ENCODE measurements around the gene SORCS1. TPM values are rescaled to one million over a fixed set of nuclear protein-coding genes. Genes with fewer than 3 reads are reported as not detected.

The SORCS1 gene
- total and polyA plus RNA-seq, 4 experiments from 2014 or later, result not detected

DNA sequence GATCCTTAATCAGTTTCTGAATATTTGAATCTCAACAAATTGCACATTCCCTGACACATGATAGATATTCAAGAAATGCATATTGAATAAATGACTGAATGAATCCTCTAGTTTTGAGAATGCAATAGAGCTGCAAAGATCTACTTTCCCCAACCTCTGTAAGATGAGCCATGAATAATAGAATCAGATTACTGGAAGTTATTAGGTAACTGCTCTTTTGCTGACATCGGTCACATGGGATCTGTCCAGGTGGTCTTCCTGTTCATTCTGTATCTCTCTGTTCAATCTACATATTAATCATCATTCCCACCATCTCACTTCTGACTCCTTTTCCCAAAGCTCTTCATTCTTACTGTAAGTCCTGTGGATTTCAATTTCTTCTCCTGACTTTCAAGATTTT lies 638.7 kb downstream of the SORCS1 start:
- no peaks in the 10 kb centered on the region for H3K9me3 ChIP-seq (ENCODE audit: control insufficient read depth in 1 of 2, low read length in 2 of 2)
- no peaks in the 10 kb centered on the region for H3K27me3 ChIP-seq (ENCODE audit: insufficient read depth, low read length)
- CTCF ChIA-PET (ENCODE audit: partially characterized antibody), result no interaction called here
- H3K27ac Mint-ChIP-seq, result no peak overlapping the region
- H3K4me3 Mint-ChIP-seq, result no peak overlapping the region
- no peak for DNase-seq
- H3K36me3 Mint-ChIP-seq, result no peaks in the 10 kb centered on the region
- no peak overlapping the region for H3K27ac ChIP-seq (ENCODE audit: low read depth, low read length)
- H3K4me1 Mint-ChIP-seq, result no peaks in the 10 kb centered on the region
- no peak overlapping the region for H3K4me3 ChIP-seq (ENCODE audit: low read length in 2 of 2)
- H3K4me1 ChIP-seq (ENCODE audit: insufficient read depth, low read length), result no peaks in the 10 kb centered on the region
- no peaks in the 10 kb centered on the region for H3K27me3 Mint-ChIP-seq
- intact Hi-C loops (cut with micrococcal nuclease), result no loop called here
- no peaks in the 10 kb centered on the region for H3K36me3 ChIP-seq (ENCODE audit: insufficient read depth, low read length)
- H3K9me3 Mint-ChIP-seq, result peaks cover 0 to 7% (median 3%) of the 10 kb centered on the region in 8 donors
- POLR2A ChIA-PET (ENCODE audit: partially characterized antibody), result no interaction called here
